ENCODE measurements around the gene PHLPP1. TPM values are rescaled to one million over a fixed set of nuclear protein-coding genes. Genes with fewer than 3 reads are reported as not detected.

Gene PHLPP1
- total and polyA plus RNA-seq, 2 of the 13 experiments (the other 11 are each of a cell fraction or from before 2014, with no cell fraction given), result 9.8 to 18.5 TPM

DNA sequence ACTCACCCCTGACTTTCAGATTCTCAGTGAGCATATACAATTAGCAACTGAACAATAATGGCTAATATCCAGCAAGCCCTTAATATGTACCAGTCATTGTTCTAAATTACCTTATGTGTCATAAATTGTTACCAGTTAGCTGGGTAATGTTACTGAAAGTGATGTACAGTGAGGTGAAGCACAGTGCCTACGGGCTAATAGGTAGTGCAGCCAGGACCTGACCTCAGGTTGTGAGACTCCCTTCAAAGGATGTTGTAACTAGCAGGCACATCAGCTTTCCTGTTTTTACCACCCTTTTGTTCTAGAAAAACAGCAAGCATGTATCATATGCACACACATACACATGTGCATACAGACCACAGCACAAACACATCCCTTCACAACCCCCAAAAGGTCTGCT lies 258.3 kb downstream of the PHLPP1 start (continued):
- TF ChIP-seq, protein P1, sequence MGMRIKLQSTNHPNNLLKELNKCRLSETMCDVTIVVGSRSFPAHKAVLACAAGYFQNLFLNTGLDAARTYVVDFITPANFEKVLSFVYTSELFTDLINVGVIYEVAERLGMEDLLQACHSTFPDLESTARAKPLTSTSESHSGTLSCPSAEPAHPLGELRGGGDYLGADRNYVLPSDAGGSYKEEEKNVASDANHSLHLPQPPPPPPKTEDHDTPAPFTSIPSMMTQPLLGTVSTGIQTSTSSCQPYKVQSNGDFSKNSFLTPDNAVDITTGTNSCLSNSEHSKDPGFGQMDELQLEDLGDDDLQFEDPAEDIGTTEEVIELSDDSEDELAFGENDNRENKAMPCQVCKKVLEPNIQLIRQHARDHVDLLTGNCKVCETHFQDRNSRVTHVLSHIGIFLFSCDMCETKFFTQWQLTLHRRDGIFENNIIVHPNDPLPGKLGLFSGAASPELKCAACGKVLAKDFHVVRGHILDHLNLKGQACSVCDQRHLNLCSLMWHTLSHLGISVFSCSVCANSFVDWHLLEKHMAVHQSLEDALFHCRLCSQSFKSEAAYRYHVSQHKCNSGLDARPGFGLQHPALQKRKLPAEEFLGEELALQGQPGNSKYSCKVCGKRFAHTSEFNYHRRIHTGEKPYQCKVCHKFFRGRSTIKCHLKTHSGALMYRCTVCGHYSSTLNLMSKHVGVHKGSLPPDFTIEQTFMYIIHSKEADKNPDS (CRISPR knock-in tag; IDR thresholded peaks at IDR 0.05), result no peak
- TF ChIP-seq ZNF563 (CRISPR knock-in tag; IDR thresholded peaks at IDR 0.05), result no peak

DNA sequence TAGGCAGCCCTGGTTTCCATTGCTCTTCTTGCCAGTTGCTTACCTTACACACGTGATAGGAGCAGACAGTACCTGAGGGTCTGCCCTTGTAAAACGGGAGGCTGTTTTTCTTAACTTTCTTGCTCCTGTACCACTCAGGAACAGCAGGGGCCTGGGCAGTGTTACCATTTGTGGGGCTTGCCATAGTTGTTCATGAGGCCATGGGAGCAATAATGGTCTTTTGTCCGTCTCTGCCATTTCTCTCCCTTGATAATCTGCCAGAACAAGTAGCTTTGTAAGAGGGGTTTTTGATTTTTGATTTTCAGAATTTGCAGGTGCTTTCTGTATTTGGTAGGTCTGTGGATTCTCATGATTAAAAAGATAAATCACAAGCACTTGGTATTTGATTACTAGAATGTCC lies 259.0 kb downstream of the PHLPP1 start:
- no peak for FAIRE-seq
- no peak for TF ChIP-seq KIAA2018 (CRISPR knock-in tag; IDR thresholded peaks at IDR 0.05; ENCODE audit: borderline replicate concordance)
- TF ChIP-seq KLF15 (CRISPR knock-in tag; IDR thresholded peaks at IDR 0.05; ENCODE audit: borderline replicate concordance), result no peak
- TF ChIP-seq FOXA1 (IDR thresholded peaks at IDR 0.05), result no peak
- TF ChIP-seq FOXA1 (CRISPR knock-in tag; IDR thresholded peaks at IDR 0.05), result no peak
- no peak for TF ChIP-seq POLR2AphosphoS2 (IDR thresholded peaks at IDR 0.05; ENCODE audit: low read depth, low read length)
- no peak for TF ChIP-seq ZNF547 (CRISPR knock-in tag; IDR thresholded peaks at IDR 0.05)
- no peak for TF ChIP-seq HINFP (CRISPR knock-in tag; IDR thresholded peaks at IDR 0.05; ENCODE audit: low read depth)
- no peak for TF ChIP-seq HMG20A (CRISPR knock-in tag; IDR thresholded peaks at IDR 0.05; ENCODE audit: borderline replicate concordance)
- no peak for TF ChIP-seq HOXA7 (CRISPR knock-in tag; IDR thresholded peaks at IDR 0.05)
- TF ChIP-seq ZNF44 (CRISPR knock-in tag; IDR thresholded peaks at IDR 0.05), result no peak
- TF ChIP-seq ATF1 (CRISPR knock-in tag; IDR thresholded peaks at IDR 0.05), result no peak
- TF ChIP-seq ZMYM2 (CRISPR knock-in tag; IDR thresholded peaks at IDR 0.05), result no peak

More for the DNA sequence above, 259.0 kb downstream of the PHLPP1 start:
- no peak overlapping the region for H2AFZ ChIP-seq (ENCODE audit: low read length)
- no peak overlapping the region for H3K4me3 ChIP-seq (replicated peaks in 1 of 3; ENCODE audit: insufficient read depth in 1 of 3, low read depth in 2 of 3, low read length in 3 of 3)
- no peak overlapping the region for H3K27ac ChIP-seq (ENCODE audit: extremely low read length, insufficient read depth, low read length)
- H3K79me2 ChIP-seq (ENCODE audit: insufficient read depth, low read length), result no peaks in the 10 kb centered on the region
- DNase-seq (ENCODE audit: low spot score), result no peak
- no peaks in the 10 kb centered on the region for H3K4me1 ChIP-seq (ENCODE audit: insufficient read depth, low read length)
- H3K27me3 ChIP-seq (ENCODE audit: control insufficient read depth in 1 of 2, insufficient read depth in 2 of 2, low read length in 2 of 2), result no peaks in the 10 kb centered on the region
- no peaks in the 10 kb centered on the region for H4K20me1 ChIP-seq (ENCODE audit: insufficient read depth, low read length)
- ChIA-PET POLR2A (no interaction called here), CTCF (ENCODE audit: low intra/inter-chr PET ratio, low total read pairs) (no interaction called here)
- H3K36me3 ChIP-seq (replicated peaks in 1 of 2; ENCODE audit: control insufficient read depth in 1 of 2, insufficient read depth in 2 of 2, low read length in 2 of 2), result peaks cover 29 to 77% of the 10 kb centered on the region in 2 experiments
- ATAC-seq, result no peak
- no peak overlapping the region for H3K9ac ChIP-seq (ENCODE audit: insufficient read depth, low read depth, low read length)
- in situ Hi-C loops (cut with HindIII; ENCODE audit: extremely low pct_ligation_motif_present, low pct_unique_long_range_greater_than_20kb) (no loop called here), intact Hi-C loops (cut with micrococcal nuclease; ENCODE audit: unreplicated experiment) (no loop called here)
- no peaks in the 10 kb centered on the region for H3K9me3 ChIP-seq (ENCODE audit: low read length)
- no peak overlapping the region for H3K4me2 ChIP-seq (ENCODE audit: low read depth, low read length)
- 60% methylated on average over 3 of the region's 3 CpGs for WGBS (ENCODE audit: low lambda C conversion rate)
- BruUV-seq (replicated peaks), result no TSS peak
